ENCODE results near the gene CRYBG2. TPM values are rescaled to one million over a fixed set of nuclear protein-coding genes. Genes with fewer than 3 reads are reported as not detected.

CRYBG2 gene
- total RNA-seq, 1 donor from 2014 or later = 3.0 TPM

DNA sequence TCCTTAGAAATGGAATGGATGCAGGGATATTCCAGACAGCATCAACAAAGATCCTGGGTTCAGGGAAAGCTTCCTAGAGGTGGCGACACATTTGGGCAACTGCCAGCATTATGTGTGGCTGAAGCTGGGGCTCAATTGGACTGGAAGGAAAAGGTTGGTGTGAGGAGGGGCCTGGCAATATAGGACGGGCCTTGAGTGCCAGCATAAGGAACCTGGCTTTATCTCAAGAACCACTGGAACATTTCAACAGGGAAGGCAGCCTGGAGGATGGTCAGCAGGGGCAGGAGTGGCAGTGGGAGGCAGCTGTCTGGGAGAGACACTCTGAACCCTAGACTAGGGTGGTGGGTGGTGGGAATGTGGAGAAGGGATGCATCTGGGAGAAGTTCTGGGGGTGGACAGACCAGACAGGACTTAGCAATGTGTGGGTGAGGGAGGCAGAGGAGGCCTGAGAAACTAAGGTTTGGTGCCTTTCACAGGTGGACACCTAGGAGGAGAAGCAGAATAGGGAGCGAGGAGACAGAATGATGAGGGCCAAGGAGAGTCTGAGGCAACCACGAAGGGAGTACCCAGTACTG, 70.6 kb downstream of the CRYBG2 start:
- no peak overlapping the region for H3K27ac Mint-ChIP-seq

GRCh38 chr1:26282401-26282918, 71.5 kb downstream of the CRYBG2 start:
- Histone ChIP-seq H3K4me2 (peak overlapping the region; percentile 88), H3K79me2 (ENCODE audit: low read depth) (peaks cover 23% of the 10 kb centered on the region), H3K27me3 (no peaks in the 10 kb centered on the region), H3K27ac (no peak overlapping the region), H4K20me1 (ENCODE audit: low read depth) (peaks cover 11% of the 10 kb centered on the region), H3K9ac (no peak overlapping the region), H3F3A (ENCODE audit: low read depth) (peaks cover 43% of the 10 kb centered on the region), H3K36me3 (no peaks in the 10 kb centered on the region), H3K9me3 (ENCODE audit: low read depth) (no peaks in the 10 kb centered on the region), H3K4me3 (no peak overlapping the region), H3K4me1 (peaks cover 24% of the 10 kb centered on the region), H2AFZ (replicated peaks) (no peak overlapping the region)
- TF ChIP-seq EZH2phosphoT487 (IDR thresholded peaks at IDR 0.05) (no peak), CTCF (IDR thresholded peaks at IDR 0.05) (no peak), EZH2 (IDR thresholded peaks at IDR 0.05) (no peak)
- H3K27ac Mint-ChIP-seq = peak overlapping the region; percentile 75
- H3K4me1 Mint-ChIP-seq = peaks cover 57% of the 10 kb centered on the region
- H3K36me3 Mint-ChIP-seq = peaks cover 11% of the 10 kb centered on the region
- peak; percentile 56 for DNase-seq (ENCODE audit: low spot score)
- H3K9me3 Mint-ChIP-seq = no peaks in the 10 kb centered on the region
- peak overlapping the region; percentile 41 for H3K4me3 Mint-ChIP-seq
- peaks cover 7% of the 10 kb centered on the region for H3K27me3 Mint-ChIP-seq (ENCODE audit: insufficient read depth, low read depth)

More for the DNA sequence above, 70.6 kb downstream of the CRYBG2 start:
- H3K27ac ChIP-seq = no peak overlapping the region
- Mint-ChIP-seq H3K27me3 (ENCODE audit: insufficient read depth, low read depth) (peaks cover 5% of the 10 kb centered on the region), H3K4me3 (peak overlapping the region; percentile 56), H3K4me1 (peaks cover 61% of the 10 kb centered on the region), H3K36me3 (peaks cover 5% of the 10 kb centered on the region), H3K9me3 (no peaks in the 10 kb centered on the region)
- H3K27me3 ChIP-seq = no peaks in the 10 kb centered on the region
- no peaks in the 10 kb centered on the region for H3K36me3 ChIP-seq
- no peak for DNase-seq (ENCODE audit: low spot score)
- no peak overlapping the region for H3K4me3 ChIP-seq
- H3F3A ChIP-seq (ENCODE audit: low read depth) = peaks cover 42% of the 10 kb centered on the region
- no peaks in the 10 kb centered on the region for H3K9me3 ChIP-seq (ENCODE audit: low read depth)
- no peak overlapping the region for H3K9ac ChIP-seq
- peaks cover 23% of the 10 kb centered on the region for H3K79me2 ChIP-seq (ENCODE audit: low read depth)
- no peak for TF ChIP-seq EZH2phosphoT487 (IDR thresholded peaks at IDR 0.05)
- TF ChIP-seq EZH2 (IDR thresholded peaks at IDR 0.05) = no peak
- no peak for TF ChIP-seq CTCF (IDR thresholded peaks at IDR 0.05)
- H3K4me2 ChIP-seq = no peak overlapping the region
- peaks cover 11% of the 10 kb centered on the region for H4K20me1 ChIP-seq (ENCODE audit: low read depth)
- no peak overlapping the region for H2AFZ ChIP-seq (replicated peaks)
- H3K4me1 ChIP-seq = peaks cover 24% of the 10 kb centered on the region

DNA sequence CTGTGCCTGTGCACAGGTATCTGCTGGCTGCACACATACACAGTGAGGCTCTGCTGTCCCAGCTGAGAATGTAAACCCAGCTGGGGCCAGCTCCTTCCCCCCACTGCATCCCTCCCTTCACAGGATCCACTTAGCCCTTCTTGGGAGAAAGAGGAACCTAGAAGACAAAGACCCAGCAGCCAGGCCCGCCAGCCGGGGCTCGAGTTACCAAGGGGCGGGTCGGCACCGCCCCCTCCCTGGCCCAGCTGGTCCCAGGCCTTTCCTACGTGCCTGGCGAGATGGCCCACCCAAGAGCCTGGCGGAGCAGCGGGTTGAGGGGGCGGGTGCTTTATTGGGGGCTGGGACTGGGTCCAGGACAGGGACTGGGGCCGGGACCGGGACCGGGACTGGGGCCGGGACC, 72.0 kb downstream of the CRYBG2 start:
- Mint-ChIP-seq H3K36me3 (peaks cover 14% of the 10 kb centered on the region), H3K27ac (peak overlapping the region; percentile 84), H3K4me3 (peak overlapping the region; percentile 80), H3K9me3 (no peaks in the 10 kb centered on the region), H3K27me3 (ENCODE audit: insufficient read depth, low read depth) (peaks cover 8% of the 10 kb centered on the region), H3K4me1 (peaks cover 53% of the 10 kb centered on the region)
- Histone ChIP-seq H3K27me3 (no peaks in the 10 kb centered on the region), H3F3A (ENCODE audit: low read depth) (peaks cover 43% of the 10 kb centered on the region), H4K20me1 (ENCODE audit: low read depth) (peaks cover 11% of the 10 kb centered on the region), H3K9me3 (ENCODE audit: low read depth) (no peaks in the 10 kb centered on the region), H3K4me2 (peak overlapping the region; percentile 88), H3K4me3 (peak overlapping the region; percentile 76), H3K4me1 (peaks cover 24% of the 10 kb centered on the region), H3K9ac (no peak overlapping the region), H3K36me3 (no peaks in the 10 kb centered on the region), H2AFZ (replicated peaks) (no peak overlapping the region), H3K79me2 (ENCODE audit: low read depth) (peaks cover 23% of the 10 kb centered on the region), H3K27ac (peak overlapping the region; percentile 31)
- DNase-seq (ENCODE audit: low spot score) = peak; percentile 97
- no peak for TF ChIP-seq CTCF (IDR thresholded peaks at IDR 0.05)
- no peak for TF ChIP-seq EZH2 (IDR thresholded peaks at IDR 0.05)
- no peak for TF ChIP-seq EZH2phosphoT487 (IDR thresholded peaks at IDR 0.05)

Measured in neural progenitor cell (in vitro differentiated cells).